Adipose tissue (tissue), 3 donors: ENCODE results near the gene ADORA1. TPM values are rescaled to one million over a fixed set of nuclear protein-coding genes. Genes with fewer than 3 reads are reported as not detected.

Experiments used
- H3K27ac ChIP-seq: one replicate; pipeline ENCODE4 v1.5.1; 2013; ENCODE audit warnings: low read depth, low read length
- WGBS, 3 donors: extraction: QIAGEN DNeasy Blood & Tissue Kit; methylation state at CpG; one replicate each; pipeline ENCODE4 v1.1.7; 2013; 5-methylcytosine and 5-hydroxymethylcytosine counted together
- polyA plus RNA-seq, 3 donors: library from polyadenylated mRNA; stranded (reverse); fragments of 200-250 nt; gene quantifications; one replicate each; pipeline ENCODE4 v1.2.3, GENCODE V29; 2013
- donor health status: healthy with polysubstance abuse.
- donor health status: Bipolar disorder and iron deficiency.
- donor health status: healthy.

The ADORA1 gene
- polyA plus RNA-seq, 3 donors: 3.8 to 10.1 (median 9.8) TPM

- WGBS, 3 donors: 40 to 70% (median 70%) methylated on average over 10 of the region's 10 CpGs
These were observed 11.3 kb upstream of the ADORA1 start for GRCh38 chr1:203116091-203116820.

GRCh38 chr1:203117611-203118575 is 9.6 kb upstream of the ADORA1 start:
- WGBS, 3 donors: 19 to 30% (median 26%) methylated on average over 33 to 35 of the region's 35 CpGs
- no peak overlapping the region for H3K27ac ChIP-seq

More at GRCh38 chr1:203116091-203116820, 11.3 kb upstream of the ADORA1 start:
- H3K27ac ChIP-seq: no peak overlapping the region

- no peak overlapping the region for H3K27ac ChIP-seq
- WGBS, 3 donors: 66 to 77% (median 72%) methylated on average over 7 of the region's 7 CpGs
These were observed 7.0 kb upstream of the ADORA1 start for GRCh38 chr1:203120325-203121153.

DNA sequence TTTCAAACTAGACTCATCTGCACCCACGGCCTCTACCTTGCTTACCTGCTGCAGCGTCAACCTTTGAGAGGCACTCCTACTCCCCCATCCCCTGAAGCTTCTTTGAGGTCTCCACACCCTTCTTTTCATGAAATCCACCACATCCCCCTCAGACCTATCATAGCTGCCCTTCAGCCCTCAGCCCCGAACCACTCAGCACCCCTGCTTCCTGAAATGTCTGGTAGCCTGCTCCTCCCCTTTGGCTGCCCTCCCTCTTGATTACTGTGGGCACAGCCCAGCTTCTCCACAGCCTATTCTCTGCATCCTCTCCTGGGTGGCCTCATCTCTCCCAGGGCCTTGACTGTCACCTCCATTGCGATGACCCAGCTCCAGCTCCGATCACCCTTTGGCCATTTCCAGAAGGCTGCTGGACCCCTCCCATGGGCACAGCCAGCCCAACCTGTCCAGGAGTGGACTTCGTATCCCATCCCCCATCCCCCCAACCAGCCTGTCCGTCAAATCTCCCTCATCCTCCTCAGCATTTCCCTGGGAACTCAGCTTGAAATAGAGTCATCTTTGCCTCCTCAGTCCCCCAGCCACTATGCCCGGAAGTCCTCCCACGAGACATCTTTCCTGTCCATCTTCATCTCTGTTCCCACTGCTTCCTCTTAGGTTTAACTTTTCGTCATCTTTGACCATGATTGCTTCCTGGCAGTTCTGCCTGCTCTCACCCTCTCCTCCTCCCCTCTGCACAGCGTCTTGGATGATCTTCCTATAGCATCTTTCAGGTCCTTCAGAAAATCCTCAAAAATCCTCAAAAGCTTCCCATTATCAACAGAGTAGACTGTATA is 6.1 kb upstream of the ADORA1 start:
- WGBS, 3 donors: 47 to 77% (median 55%) methylated on average over 11 of the region's 11 CpGs
- H3K27ac ChIP-seq: no peak overlapping the region

DNA sequence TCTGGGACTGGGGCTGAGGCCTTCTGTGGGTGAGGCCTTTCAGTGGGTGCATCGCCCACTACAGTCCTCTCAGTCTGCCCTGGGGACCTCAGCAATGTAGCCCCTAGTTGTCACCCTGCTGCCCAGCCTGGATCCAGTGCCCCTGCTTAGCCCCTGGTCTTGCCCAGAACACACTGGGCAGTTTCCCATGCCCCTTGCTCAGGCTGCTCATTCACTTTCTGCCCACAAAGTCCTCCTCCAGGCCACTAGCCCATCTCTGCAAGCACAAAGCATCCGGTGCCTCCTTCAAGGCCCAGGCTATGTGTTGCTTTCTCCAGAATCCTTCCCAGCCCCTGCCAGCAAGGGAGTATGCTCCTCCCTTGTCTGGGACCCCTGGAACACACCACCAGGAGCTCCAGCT is 5.4 kb upstream of the ADORA1 start:
- 90 to 100% (median 91%) methylated on average over 2 of the region's 2 CpGs for WGBS, 3 donors
- no peak overlapping the region for H3K27ac ChIP-seq

DNA sequence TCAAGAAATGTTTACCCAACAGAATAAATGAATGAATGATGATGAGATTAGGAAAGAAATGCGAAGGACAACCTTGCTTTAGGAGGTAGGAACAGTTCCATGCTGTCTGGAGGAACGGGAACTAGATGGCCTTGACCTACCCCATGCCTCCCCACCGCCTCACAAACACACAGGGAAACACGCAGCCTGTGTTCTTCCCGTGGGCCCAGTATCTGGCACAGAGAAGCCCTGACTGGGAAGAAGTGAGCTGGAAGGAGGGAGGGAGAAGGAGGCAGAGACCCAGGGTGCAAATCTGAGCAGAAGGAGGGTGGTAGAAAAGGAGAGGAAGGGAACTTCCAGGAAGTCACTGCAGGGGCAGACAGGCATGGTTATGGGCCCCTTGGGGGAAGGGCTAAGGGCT is 3.5 kb upstream of the ADORA1 start:
- H3K27ac ChIP-seq: no peak overlapping the region
- 37 to 43% (median 42%) methylated on average over 5 of the region's 5 CpGs for WGBS, 3 donors

- H3K27ac ChIP-seq: no peak overlapping the region
- 50 to 68% (median 61%) methylated on average over 5 of the region's 5 CpGs for WGBS, 3 donors
These were observed 2.8 kb upstream of the ADORA1 start for GRCh38 chr1:203124546-203125317.

GRCh38 chr1:203126151-203126865 is 1.2 kb upstream of the ADORA1 start:
- no peak overlapping the region for H3K27ac ChIP-seq
- WGBS, 3 donors: 28 to 36% (median 35%) methylated on average over 8 of the region's 8 CpGs

- no peak overlapping the region for H3K27ac ChIP-seq
- 23 to 27% (median 26%) methylated on average over 11 to 12 of the region's 12 CpGs for WGBS, 3 donors
These were observed 460 bp upstream of the ADORA1 start for GRCh38 chr1:203126866-203127665.

DNA sequence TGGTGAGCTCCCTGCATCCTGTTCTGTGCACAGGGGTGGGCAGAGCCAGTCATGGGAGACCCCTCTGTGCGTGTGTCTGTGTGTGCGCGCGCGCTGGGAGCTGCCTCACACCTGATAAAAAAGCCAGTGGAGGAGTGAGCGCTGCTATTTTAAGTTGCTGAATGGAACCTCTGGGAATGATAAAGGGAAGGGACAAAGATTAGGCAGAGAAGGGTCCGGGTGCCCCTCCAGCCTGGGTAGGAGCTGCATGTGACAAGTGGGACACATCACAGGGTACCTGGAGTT is 847 bp downstream of the ADORA1 start:
- no peak overlapping the region for H3K27ac ChIP-seq
- WGBS, 3 donors: 20 to 34% (median 30%) methylated on average over 7 of the region's 7 CpGs

DNA sequence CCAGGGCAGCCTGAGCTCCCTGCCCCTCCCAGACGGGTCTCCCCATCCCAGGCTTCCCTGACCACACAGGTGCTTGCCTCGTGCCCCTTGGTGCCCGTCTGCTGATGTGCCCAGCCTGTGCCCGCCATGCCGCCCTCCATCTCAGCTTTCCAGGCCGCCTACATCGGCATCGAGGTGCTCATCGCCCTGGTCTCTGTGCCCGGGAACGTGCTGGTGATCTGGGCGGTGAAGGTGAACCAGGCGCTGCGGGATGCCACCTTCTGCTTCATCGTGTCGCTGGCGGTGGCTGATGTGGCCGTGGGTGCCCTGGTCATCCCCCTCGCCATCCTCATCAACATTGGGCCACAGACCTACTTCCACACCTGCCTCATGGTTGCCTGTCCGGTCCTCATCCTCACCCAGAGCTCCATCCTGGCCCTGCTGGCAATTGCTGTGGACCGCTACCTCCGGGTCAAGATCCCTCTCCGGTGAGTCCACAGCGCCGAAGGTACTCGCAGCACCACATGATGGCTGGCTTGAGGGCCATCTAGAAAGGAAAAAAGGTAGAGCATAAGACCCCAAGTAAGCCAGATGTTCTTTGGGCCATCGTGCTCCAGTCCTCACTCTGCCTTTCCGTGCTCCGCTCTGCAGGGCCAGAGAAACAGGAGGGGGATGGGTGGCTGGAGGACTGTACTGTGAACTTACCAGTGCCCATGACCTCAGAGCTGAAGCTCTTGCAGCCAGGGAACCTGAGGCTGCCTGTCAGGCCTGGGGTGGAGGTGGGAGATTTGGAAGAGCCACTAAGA is 1.4 kb downstream of the ADORA1 start:
- H3K27ac ChIP-seq: no peak overlapping the region
- WGBS, 3 donors: 83 to 94% (median 91%) methylated on average over 28 to 29 of the region's 29 CpGs

DNA sequence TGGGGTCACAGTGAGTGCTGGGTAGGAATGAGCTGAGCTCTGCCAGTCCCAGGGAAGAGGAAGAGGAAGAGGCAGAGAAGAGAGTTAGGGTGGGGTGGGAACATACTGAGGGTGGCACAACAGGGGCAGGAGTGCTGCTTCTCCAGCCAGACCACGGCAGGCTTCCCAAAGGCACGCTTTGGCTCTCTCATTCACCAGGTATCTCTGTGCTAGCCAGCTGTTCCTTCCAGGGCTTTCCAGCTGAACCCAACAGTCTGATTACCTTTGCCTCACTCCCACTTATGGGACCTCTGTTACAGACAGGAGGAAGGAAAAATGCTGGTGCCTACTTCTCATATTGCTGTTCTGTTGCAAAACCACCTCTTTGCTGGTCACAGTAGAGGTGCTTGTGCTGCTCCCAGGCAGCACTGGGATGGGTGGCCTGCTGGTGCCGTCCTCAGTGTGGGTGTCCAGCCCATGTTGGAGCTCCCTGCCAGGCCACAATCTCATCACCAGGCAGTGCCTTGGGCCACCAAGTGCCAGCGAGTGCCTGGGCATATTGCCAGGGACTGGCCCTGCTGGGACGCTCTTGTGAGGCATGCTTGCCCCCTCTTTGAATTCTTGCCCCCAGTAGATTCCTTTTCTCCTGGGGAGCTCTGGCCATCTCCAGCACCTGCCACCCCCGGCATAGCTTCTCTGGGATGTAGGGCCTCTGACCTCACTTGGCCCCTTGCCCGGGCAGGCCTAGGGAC is 2.1 kb downstream of the ADORA1 start:
- WGBS, 3 donors: 36 to 54% (median 48%) methylated on average over 7 of the region's 7 CpGs
- no peak overlapping the region for H3K27ac ChIP-seq

- 67 to 74% (median 74%) methylated on average over 3 of the region's 3 CpGs for WGBS, 3 donors
- no peak overlapping the region for H3K27ac ChIP-seq
These were observed 2.9 kb downstream of the ADORA1 start for GRCh38 chr1:203130358-203130985.

GRCh38 chr1:203131548-203132200 is 4.1 kb downstream of the ADORA1 start:
- WGBS, 3 donors: 76 to 88% (median 86%) methylated on average over 9 of the region's 9 CpGs
- H3K27ac ChIP-seq: no peak overlapping the region
